Measurements from ENCODE around the gene CLSTN2. TPM values are rescaled to one million over a fixed set of nuclear protein-coding genes. Genes with fewer than 3 reads are reported as not detected.

Gene CLSTN2
- total RNA-seq, 1 experiment from 2014 or later: 0.68 TPM

DNA sequence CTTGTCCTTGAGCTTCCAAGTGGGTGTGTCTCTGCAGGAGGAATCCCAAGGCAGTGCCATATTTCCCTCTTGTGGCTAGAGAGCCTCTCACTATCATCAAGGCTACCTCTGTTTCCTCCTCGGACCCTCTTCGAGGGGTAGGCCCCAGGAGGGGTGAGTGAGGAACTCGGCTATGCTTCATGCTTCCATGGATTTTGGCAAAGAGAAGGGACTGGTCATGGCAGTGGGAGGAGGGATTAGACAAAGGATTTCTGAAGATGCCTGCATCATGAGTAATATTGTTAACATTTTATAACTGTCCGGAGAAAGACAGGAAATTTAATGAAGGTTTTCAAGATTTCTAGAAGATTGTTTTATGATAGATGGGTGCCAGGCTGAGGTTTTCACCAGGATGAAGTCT, 241.5 kb downstream of the CLSTN2 start:
- H3K27ac ChIP-seq (ENCODE audit: insufficient read length, low read depth, low read length): no peak overlapping the region
- H2BK15ac ChIP-seq (ENCODE audit: low read depth, low read length): no peak overlapping the region
- H3K23ac ChIP-seq (ENCODE audit: insufficient read length, low read depth, low read length): no peak overlapping the region
- no peak overlapping the region for H3K4ac ChIP-seq (ENCODE audit: low read depth, low read length)
- H4K8ac ChIP-seq (replicated peaks; ENCODE audit: insufficient read length, low read depth, low read length): no peak overlapping the region
- H4K20me1 ChIP-seq (ENCODE audit: control insufficient read depth, insufficient read depth, insufficient read length): no peaks in the 10 kb centered on the region
- no CpG with 5 or more reads among the region's 4 CpGs for WGBS (ENCODE audit: extremely low coverage, insufficient read length, low lambda C conversion rate)
- H2BK12ac ChIP-seq (ENCODE audit: insufficient read length, low read depth, low read length): no peak overlapping the region
- Mint-ChIP-seq H3K36me3 (ENCODE audit: insufficient read depth in 1 of 3, low read depth in 3 of 3) (peaks cover 0 to 4% (median 2%) of the 10 kb centered on the region in 3 experiments; a peak in 1 of 7 replicates), H3K4me1 (peaks cover 10 to 12% of the 10 kb centered on the region in 2 experiments; a peak in 3 of 4 replicates), H3K9me3 (0 out of 5 replicates have a peak, but pooled peaks cover 0 to 5% of the 10 kb centered on the region in 2 experiments), H3K27ac (no peak overlapping the region), H3K4me3 (no peak overlapping the region), H3K27me3 (ENCODE audit: low read depth) (peaks cover 1% of the 10 kb centered on the region; the same call in 1 of the 2 replicates)
- H3K27me3 ChIP-seq (ENCODE audit: insufficient read depth, low read length): no peaks in the 10 kb centered on the region
- TF ChIP-seq, protein P1, sequence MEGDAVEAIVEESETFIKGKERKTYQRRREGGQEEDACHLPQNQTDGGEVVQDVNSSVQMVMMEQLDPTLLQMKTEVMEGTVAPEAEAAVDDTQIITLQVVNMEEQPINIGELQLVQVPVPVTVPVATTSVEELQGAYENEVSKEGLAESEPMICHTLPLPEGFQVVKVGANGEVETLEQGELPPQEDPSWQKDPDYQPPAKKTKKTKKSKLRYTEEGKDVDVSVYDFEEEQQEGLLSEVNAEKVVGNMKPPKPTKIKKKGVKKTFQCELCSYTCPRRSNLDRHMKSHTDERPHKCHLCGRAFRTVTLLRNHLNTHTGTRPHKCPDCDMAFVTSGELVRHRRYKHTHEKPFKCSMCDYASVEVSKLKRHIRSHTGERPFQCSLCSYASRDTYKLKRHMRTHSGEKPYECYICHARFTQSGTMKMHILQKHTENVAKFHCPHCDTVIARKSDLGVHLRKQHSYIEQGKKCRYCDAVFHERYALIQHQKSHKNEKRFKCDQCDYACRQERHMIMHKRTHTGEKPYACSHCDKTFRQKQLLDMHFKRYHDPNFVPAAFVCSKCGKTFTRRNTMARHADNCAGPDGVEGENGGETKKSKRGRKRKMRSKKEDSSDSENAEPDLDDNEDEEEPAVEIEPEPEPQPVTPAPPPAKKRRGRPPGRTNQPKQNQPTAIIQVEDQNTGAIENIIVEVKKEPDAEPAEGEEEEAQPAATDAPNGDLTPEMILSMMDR (conservative IDR thresholded peaks at IDR 0.05): no peak
- no peaks in the 10 kb centered on the region for H3K23me2 ChIP-seq (ENCODE audit: insufficient read length, low read depth, low read length, poor library complexity, severe bottlenecking)
- H2BK5ac ChIP-seq (ENCODE audit: insufficient read length, low read length): no peak overlapping the region
- no peak overlapping the region for H2AFZ ChIP-seq (ENCODE audit: low read length)
- H3K4me2 ChIP-seq (ENCODE audit: insufficient read depth, insufficient read length, low read length): no peak overlapping the region
- no peak overlapping the region for H3T11ph ChIP-seq (ENCODE audit: low read length)
- no peak overlapping the region for H3K9ac ChIP-seq (ENCODE audit: extremely low read depth, insufficient read length, low read length)
- H2BK20ac ChIP-seq (ENCODE audit: low read depth, low read length, poor library complexity, severe bottlenecking): no peak overlapping the region
- no peak overlapping the region for H3K14ac ChIP-seq (ENCODE audit: insufficient read depth, low read length)
- H3K79me2 ChIP-seq (ENCODE audit: insufficient read depth, low read length): no peaks in the 10 kb centered on the region
- no peak overlapping the region for H3K18ac ChIP-seq (ENCODE audit: insufficient read length, low read depth, low read length)
- H3K9me3 ChIP-seq (ENCODE audit: control insufficient read depth, low read depth, low read length): no peaks in the 10 kb centered on the region
- no peaks in the 10 kb centered on the region for H3K79me1 ChIP-seq (ENCODE audit: insufficient read depth, low read depth, low read length, poor library complexity, severe bottlenecking)
- no peak overlapping the region for H4K5ac ChIP-seq (ENCODE audit: insufficient read length, low read depth, low read length)
- DNase-seq: no peak
- no peak overlapping the region for H2AK5ac ChIP-seq (ENCODE audit: insufficient read length, low read length)
- no peak overlapping the region for H2BK120ac ChIP-seq (ENCODE audit: low read depth, low read length, poor library complexity, severe bottlenecking)
- H4K91ac ChIP-seq (ENCODE audit: insufficient read length, low read depth, low read length): no peak overlapping the region
- no peaks in the 10 kb centered on the region for H3K4me1 ChIP-seq (ENCODE audit: insufficient read depth, low read length)
- no peak overlapping the region for H3K56ac ChIP-seq (ENCODE audit: insufficient read length, low read depth, low read length)

All from H9 (cell line).